CD4-positive, alpha-beta T cell treated with Interleukin-4 for 4 hours (primary cell): ENCODE results near the gene TPSG1.

ENCODE experiments used
- DNase-seq: peaks from one replicate; pipeline ENCODE4 v3.0.0-alpha.2; 2020

The TPSG1 gene

GRCh38 chr16:1174477-1175357, 50.4 kb downstream of the TPSG1 start:
- no peak for DNase-seq

DNA sequence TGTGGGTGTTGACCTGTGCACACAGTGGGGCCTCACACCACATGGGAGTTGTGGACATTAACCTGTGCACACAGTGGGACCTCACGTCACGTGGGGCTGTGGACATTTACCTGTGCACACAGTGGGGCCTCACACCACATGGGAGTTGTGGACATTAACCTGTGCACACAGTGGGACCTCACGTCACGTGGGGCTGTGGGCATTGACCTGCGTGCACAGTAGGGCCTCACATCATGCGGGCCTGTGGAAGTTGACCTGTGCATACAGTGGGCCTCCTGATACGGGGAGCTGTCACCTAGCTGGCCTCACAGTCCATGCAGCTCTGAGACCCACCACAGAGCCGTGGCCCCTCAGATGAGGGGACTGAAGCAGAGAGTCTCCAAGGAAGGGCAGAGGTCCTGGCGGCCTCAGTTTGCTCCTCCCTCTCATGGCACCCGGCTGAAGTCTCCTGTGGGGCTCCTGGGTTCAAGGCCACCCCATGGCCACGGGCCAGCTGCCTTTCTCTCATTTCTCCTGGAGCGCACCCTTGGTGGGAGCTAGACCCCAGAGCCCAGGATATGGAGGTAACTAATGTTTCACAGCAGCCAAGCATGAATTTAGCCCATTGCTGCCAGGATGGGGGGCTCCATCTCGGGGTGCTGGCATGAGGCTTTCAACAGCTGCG, 51.1 kb downstream of the TPSG1 start:
- no peak for DNase-seq

DNA sequence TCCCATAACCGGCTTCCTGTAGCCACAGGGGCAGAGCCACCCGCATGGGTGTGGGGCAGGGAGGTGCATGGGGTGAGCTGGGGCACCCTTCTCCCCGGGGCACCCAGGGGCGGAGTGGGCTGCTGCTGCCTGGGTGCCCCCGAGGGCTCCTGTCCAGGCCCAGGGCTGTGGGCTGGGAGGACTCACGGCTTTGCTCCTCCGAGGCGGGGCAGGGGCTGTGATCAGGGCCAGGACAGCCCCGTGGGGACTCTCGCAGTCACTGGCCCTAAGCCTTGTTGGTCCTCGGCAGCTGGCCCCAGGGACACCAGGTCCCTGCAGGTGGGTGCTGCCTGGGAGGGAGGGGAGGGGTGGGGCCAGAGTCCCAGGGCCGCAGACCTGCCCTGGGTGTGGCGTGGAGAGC, 52.4 kb downstream of the TPSG1 start:
- no peak for DNase-seq

GRCh38 chr16:1171854-1172428, 53.1 kb downstream of the TPSG1 start:
- DNase-seq = no peak
